Measurements from ENCODE around the gene SYK.

The SYK gene

DNA sequence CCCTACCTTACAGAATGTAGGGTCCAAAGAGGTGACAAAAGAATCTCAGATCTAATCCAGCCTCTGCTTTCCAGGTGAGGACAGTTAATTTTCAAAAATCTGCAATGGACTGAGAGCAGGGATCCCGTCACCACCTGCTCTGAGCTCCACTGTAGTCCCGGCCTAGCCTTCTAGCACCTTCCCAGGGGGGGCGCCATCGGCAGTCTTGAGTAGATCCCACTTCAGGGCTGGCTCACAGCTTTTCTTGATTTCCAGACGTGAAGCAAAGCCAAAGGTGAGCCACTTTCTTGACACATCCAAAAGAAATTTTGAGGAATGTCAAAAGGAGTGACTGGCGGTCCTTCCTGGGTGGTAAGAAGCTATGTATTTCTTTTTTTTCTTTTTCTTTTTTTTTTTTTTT, 114.1 kb downstream of the SYK start:
- no peaks in the 10 kb centered on the region for H3K9me3 ChIP-seq (ENCODE audit: control insufficient read depth, low read length)
- no peak overlapping the region for H3K9ac ChIP-seq
- H2AFZ ChIP-seq: no peak overlapping the region
- H3K27ac ChIP-seq: no peak overlapping the region
- no peaks in the 10 kb centered on the region for H3K36me3 ChIP-seq (ENCODE audit: control insufficient read depth, insufficient read depth, low read length)
- TF ChIP-seq, protein P1, sequence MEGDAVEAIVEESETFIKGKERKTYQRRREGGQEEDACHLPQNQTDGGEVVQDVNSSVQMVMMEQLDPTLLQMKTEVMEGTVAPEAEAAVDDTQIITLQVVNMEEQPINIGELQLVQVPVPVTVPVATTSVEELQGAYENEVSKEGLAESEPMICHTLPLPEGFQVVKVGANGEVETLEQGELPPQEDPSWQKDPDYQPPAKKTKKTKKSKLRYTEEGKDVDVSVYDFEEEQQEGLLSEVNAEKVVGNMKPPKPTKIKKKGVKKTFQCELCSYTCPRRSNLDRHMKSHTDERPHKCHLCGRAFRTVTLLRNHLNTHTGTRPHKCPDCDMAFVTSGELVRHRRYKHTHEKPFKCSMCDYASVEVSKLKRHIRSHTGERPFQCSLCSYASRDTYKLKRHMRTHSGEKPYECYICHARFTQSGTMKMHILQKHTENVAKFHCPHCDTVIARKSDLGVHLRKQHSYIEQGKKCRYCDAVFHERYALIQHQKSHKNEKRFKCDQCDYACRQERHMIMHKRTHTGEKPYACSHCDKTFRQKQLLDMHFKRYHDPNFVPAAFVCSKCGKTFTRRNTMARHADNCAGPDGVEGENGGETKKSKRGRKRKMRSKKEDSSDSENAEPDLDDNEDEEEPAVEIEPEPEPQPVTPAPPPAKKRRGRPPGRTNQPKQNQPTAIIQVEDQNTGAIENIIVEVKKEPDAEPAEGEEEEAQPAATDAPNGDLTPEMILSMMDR (IDR thresholded peaks at IDR 0.05): no peak
- no peaks in the 10 kb centered on the region for H3K27me3 ChIP-seq (ENCODE audit: control insufficient read depth, insufficient read depth, low read length)
- H3K4me2 ChIP-seq (ENCODE audit: low read length): no peak overlapping the region
- no peak overlapping the region for H3K4me3 ChIP-seq (ENCODE audit: low read depth, low read length)
- H3K4me1 ChIP-seq: no peaks in the 10 kb centered on the region
- H3K79me2 ChIP-seq: no peaks in the 10 kb centered on the region

DNA sequence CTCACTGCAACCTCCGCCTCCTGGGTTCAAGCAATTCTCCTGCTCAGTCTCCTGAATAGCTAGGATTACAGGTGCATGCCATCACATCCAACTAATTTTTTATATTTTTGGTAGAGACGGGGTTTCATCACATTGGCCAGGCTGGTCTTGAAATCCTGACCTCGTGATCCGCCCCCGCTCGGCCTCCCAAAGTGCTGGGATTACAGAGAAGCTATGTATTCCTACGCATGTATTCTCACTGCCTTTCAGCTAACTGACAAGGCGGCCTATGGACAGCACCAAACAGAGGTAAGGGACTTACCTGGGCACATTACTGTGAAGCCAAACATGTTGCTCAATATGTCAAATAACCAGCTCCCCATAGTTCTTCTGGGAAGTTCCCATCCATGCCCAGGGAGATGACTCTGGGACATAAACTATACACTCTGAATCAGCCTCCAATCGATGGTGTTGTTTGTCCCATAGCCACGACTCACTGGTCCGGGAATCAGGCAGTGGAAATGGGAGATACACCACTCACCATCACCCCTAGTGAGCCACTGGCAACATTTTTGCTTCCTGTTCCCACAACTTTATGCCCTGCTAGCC, 114.6 kb downstream of the SYK start:
- no peak overlapping the region for H2AFZ ChIP-seq
- H3K4me2 ChIP-seq (ENCODE audit: low read length): no peak overlapping the region
- H3K27me3 ChIP-seq (ENCODE audit: control insufficient read depth, insufficient read depth, low read length): no peaks in the 10 kb centered on the region
- no peak overlapping the region for H3K9ac ChIP-seq
- TF ChIP-seq, protein P1 (IDR thresholded peaks at IDR 0.05): no peak
- no peak overlapping the region for H3K27ac ChIP-seq
- no peak overlapping the region for H3K4me3 ChIP-seq (ENCODE audit: low read depth, low read length)
- no peaks in the 10 kb centered on the region for H3K9me3 ChIP-seq (ENCODE audit: control insufficient read depth, low read length)
- no peaks in the 10 kb centered on the region for H3K4me1 ChIP-seq
- H3K79me2 ChIP-seq: no peaks in the 10 kb centered on the region
- no peaks in the 10 kb centered on the region for H3K36me3 ChIP-seq (ENCODE audit: control insufficient read depth, insufficient read depth, low read length)

DNA sequence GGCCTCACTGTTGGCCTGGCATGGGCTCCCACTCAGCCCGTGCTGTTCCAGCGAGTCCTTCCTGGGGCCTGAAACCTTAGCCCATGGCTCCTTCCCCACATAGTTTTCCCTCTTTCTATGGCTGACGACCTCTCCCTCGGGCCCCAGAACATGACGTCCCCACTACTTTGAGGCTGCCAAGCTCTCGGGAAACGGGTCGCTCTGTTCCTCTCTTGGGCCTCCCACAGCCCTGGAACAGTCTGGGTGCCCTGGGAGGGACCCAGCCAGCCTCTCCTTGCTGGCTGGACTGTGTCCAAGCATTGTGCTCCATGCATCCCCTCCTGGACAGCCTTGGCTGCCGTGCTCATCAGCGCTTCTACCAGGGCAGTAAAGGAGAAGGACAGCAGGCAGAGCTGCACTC, 118.3 kb downstream of the SYK start:
- Histone ChIP-seq H3K9ac (no peak overlapping the region), H2AFZ (no peak overlapping the region), H3K27me3 (ENCODE audit: control insufficient read depth, insufficient read depth, low read length) (no peaks in the 10 kb centered on the region), H3K4me2 (ENCODE audit: low read length) (no peak overlapping the region), H3K27ac (no peak overlapping the region), H3K4me3 (ENCODE audit: low read depth, low read length) (no peak overlapping the region), H3K36me3 (ENCODE audit: control insufficient read depth, insufficient read depth, low read length) (no peaks in the 10 kb centered on the region), H3K9me3 (ENCODE audit: control insufficient read depth, low read length) (no peaks in the 10 kb centered on the region), H3K79me2 (no peaks in the 10 kb centered on the region), H3K4me1 (no peaks in the 10 kb centered on the region)
- TF ChIP-seq, protein P1 (IDR thresholded peaks at IDR 0.05): no peak

DNA sequence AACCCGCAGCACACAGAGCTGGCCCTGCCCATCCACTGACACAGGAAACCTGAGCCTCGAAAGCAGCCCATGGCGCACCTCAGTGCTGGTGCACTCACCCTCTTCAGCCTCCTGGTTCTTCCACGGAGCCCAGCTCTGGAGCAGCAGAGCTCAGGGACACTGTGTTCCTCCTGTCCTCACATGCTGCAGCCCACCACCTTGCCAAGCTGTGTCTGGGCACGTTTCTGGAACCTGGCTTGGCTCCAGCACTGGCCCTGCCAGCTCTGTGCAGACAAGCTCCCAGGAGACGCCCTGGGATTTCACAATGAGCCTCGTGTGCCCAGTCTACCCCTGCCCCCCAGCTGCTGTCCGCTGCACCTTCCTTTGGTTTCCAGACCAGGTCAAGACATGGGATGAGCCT, 119.5 kb downstream of the SYK start:
- no peaks in the 10 kb centered on the region for H3K36me3 ChIP-seq (ENCODE audit: control insufficient read depth, insufficient read depth, low read length)
- no peaks in the 10 kb centered on the region for H3K9me3 ChIP-seq (ENCODE audit: control insufficient read depth, low read length)
- H2AFZ ChIP-seq: peak overlapping the region; percentile 45
- H3K27ac ChIP-seq: peak overlapping the region; percentile 21
- H3K9ac ChIP-seq: no peak overlapping the region
- H3K4me2 ChIP-seq (ENCODE audit: low read length): peak overlapping the region; percentile 47
- H3K79me2 ChIP-seq: no peaks in the 10 kb centered on the region
- no peak overlapping the region for H3K4me3 ChIP-seq (ENCODE audit: low read depth, low read length)
- peaks cover 5% of the 10 kb centered on the region for H3K4me1 ChIP-seq
- H3K27me3 ChIP-seq (ENCODE audit: control insufficient read depth, insufficient read depth, low read length): no peaks in the 10 kb centered on the region
- TF ChIP-seq, protein P1 (IDR thresholded peaks at IDR 0.05): no peak

DNA sequence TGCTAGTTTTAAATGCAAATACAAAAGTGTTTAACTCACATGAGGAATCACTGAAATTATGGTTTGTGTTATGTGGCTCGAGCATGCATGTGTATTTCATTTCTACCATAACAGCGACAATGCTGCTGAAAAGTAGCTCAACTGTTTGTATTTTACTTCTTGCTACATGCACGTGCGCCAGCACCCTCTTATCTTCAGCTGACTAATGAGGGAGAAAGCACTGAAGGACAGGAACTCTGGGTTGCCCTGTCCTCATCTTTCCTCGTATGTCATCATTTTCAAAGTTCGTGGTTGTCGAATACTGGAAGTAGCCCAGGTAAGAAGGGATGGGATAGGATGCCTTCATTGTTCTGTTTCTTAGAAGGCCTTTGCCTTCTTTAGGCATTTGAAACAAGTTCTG, 120.3 kb downstream of the SYK start:
- Histone ChIP-seq H3K27ac (no peak overlapping the region), H3K4me2 (ENCODE audit: low read length) (peak overlapping the region; percentile 47), H3K27me3 (ENCODE audit: control insufficient read depth, insufficient read depth, low read length) (no peaks in the 10 kb centered on the region), H2AFZ (no peak overlapping the region), H3K4me3 (ENCODE audit: low read depth, low read length) (no peak overlapping the region), H3K79me2 (no peaks in the 10 kb centered on the region), H3K9me3 (ENCODE audit: control insufficient read depth, low read length) (no peaks in the 10 kb centered on the region), H3K9ac (no peak overlapping the region), H3K36me3 (ENCODE audit: control insufficient read depth, insufficient read depth, low read length) (no peaks in the 10 kb centered on the region), H3K4me1 (peaks cover 5% of the 10 kb centered on the region)
- TF ChIP-seq, protein P1 (IDR thresholded peaks at IDR 0.05): no peak

Data from parathyroid adenoma (tissue), 2 donors.